Adipocyte (in vitro differentiated cells): Measurements from ENCODE around the gene RB1.

Experiments
- DNase-seq: peaks from one replicate; pipeline ENCODE4 v3.0.0-alpha.2; 2015; ENCODE audit warnings: low read depth
- H3K27me3 ChIP-seq: replicated peaks from 2 replicates; pipeline ENCODE4 v1.7.0; 2013; ENCODE audit warnings: mild to moderate bottlenecking, low read length, moderate library complexity; ENCODE audit not compliant: control insufficient read depth, insufficient read depth
- H3K36me3 ChIP-seq: 2 replicates; pipeline ENCODE4 v1.7.0; 2013; ENCODE audit warnings: low read length, mild to moderate bottlenecking, moderate library complexity; ENCODE audit not compliant: control insufficient read depth, insufficient read depth, severe bottlenecking
- H3K4me1 ChIP-seq: 2 replicates; pipeline ENCODE4 v1.7.0; 2013; ENCODE audit warnings: mild to moderate bottlenecking, low read length, moderate library complexity; ENCODE audit not compliant: control insufficient read depth, insufficient read depth
- H3K4me3 ChIP-seq: 2 replicates; pipeline ENCODE4 v1.7.0; 2013; ENCODE audit warnings: mild to moderate bottlenecking, low read length, moderate library complexity
- H3K9ac ChIP-seq: 2 replicates; pipeline ENCODE4 v1.7.0; 2013; ENCODE audit warnings: mild to moderate bottlenecking, low read length, moderate library complexity
- H3K9me3 ChIP-seq: 2 replicates; pipeline ENCODE4 v1.7.0; 2013; ENCODE audit warnings: mild to moderate bottlenecking, low read length, moderate library complexity; ENCODE audit not compliant: control insufficient read depth

Gene RB1

GRCh38 chr13:48297131-48297786 is 6.3 kb upstream of the RB1 start:
- peaks cover under 1% of the 10 kb centered on the region for H3K4me1 ChIP-seq
- no peak for DNase-seq
- no peaks in the 10 kb centered on the region for H3K9me3 ChIP-seq
- H3K9ac ChIP-seq, result no peak overlapping the region
- H3K27me3 ChIP-seq, result no peaks in the 10 kb centered on the region
- H3K4me3 ChIP-seq, result no peak overlapping the region
- H3K36me3 ChIP-seq, result no peaks in the 10 kb centered on the region

GRCh38 chr13:48299591-48299990 is 4.0 kb upstream of the RB1 start:
- Histone ChIP-seq H3K9ac (no peak overlapping the region), H3K4me1 (peaks cover 6% of the 10 kb centered on the region), H3K27me3 (no peaks in the 10 kb centered on the region), H3K9me3 (no peaks in the 10 kb centered on the region), H3K36me3 (no peaks in the 10 kb centered on the region), H3K4me3 (no peak overlapping the region)
- no peak for DNase-seq

- Histone ChIP-seq H3K4me1 (peaks cover 18% of the 10 kb centered on the region), H3K9me3 (no peaks in the 10 kb centered on the region), H3K4me3 (peak overlapping the region; percentile 96), H3K27me3 (no peaks in the 10 kb centered on the region), H3K36me3 (peaks cover 1% of the 10 kb centered on the region), H3K9ac (peak overlapping the region; percentile 98)
- no peak for DNase-seq
These were observed 636 bp upstream of the RB1 start for GRCh38 chr13:48302871-48303358.

GRCh38 chr13:48304143-48304876 is 759 bp downstream of the RB1 start:
- H3K27me3 ChIP-seq, result no peaks in the 10 kb centered on the region
- H3K36me3 ChIP-seq, result peaks cover 3% of the 10 kb centered on the region
- peaks cover 18% of the 10 kb centered on the region for H3K4me1 ChIP-seq
- H3K9me3 ChIP-seq, result no peaks in the 10 kb centered on the region
- H3K4me3 ChIP-seq, result peak overlapping the region; percentile 96
- peak; percentile 78 for DNase-seq
- H3K9ac ChIP-seq, result peak overlapping the region; percentile 98

GRCh38 chr13:48311223-48311622 is 7.7 kb downstream of the RB1 start:
- peaks cover 8% of the 10 kb centered on the region for H3K36me3 ChIP-seq
- H3K4me1 ChIP-seq, result no peaks in the 10 kb centered on the region
- DNase-seq, result no peak
- no peak overlapping the region for H3K9ac ChIP-seq
- no peaks in the 10 kb centered on the region for H3K9me3 ChIP-seq
- H3K27me3 ChIP-seq, result no peaks in the 10 kb centered on the region
- H3K4me3 ChIP-seq, result no peak overlapping the region

GRCh38 chr13:48315969-48316650 is 12.6 kb downstream of the RB1 start:
- Histone ChIP-seq H3K27me3 (no peaks in the 10 kb centered on the region), H3K4me3 (no peak overlapping the region), H3K4me1 (no peaks in the 10 kb centered on the region), H3K36me3 (peaks cover 6% of the 10 kb centered on the region), H3K9me3 (no peaks in the 10 kb centered on the region), H3K9ac (no peak overlapping the region)
- no peak for DNase-seq

- H3K27me3 ChIP-seq, result no peaks in the 10 kb centered on the region
- no peak for DNase-seq
- H3K9me3 ChIP-seq, result peaks cover 3% of the 10 kb centered on the region
- H3K9ac ChIP-seq, result no peak overlapping the region
- peaks cover 5% of the 10 kb centered on the region for H3K36me3 ChIP-seq
- no peaks in the 10 kb centered on the region for H3K4me1 ChIP-seq
- H3K4me3 ChIP-seq, result no peak overlapping the region
These were observed 13.4 kb downstream of the RB1 start for GRCh38 chr13:48316826-48317510.

- Histone ChIP-seq H3K4me3 (peak overlapping the region; percentile 63), H3K9me3 (peaks cover 10% of the 10 kb centered on the region), H3K4me1 (no peaks in the 10 kb centered on the region), H3K9ac (no peak overlapping the region), H3K27me3 (no peaks in the 10 kb centered on the region), H3K36me3 (peaks cover 4% of the 10 kb centered on the region)
- DNase-seq, result no peak
These were observed 14.2 kb downstream of the RB1 start for GRCh38 chr13:48317511-48318376.

- H3K27me3 ChIP-seq, result no peaks in the 10 kb centered on the region
- no peaks in the 10 kb centered on the region for H3K4me1 ChIP-seq
- no peak overlapping the region for H3K9ac ChIP-seq
- H3K9me3 ChIP-seq, result peaks cover 10% of the 10 kb centered on the region
- no peak for DNase-seq
- peaks cover 4% of the 10 kb centered on the region for H3K36me3 ChIP-seq
- peak overlapping the region; percentile 63 for H3K4me3 ChIP-seq
These were observed 14.8 kb downstream of the RB1 start for GRCh38 chr13:48318377-48318811.

- Histone ChIP-seq H3K9ac (no peak overlapping the region), H3K4me3 (peak overlapping the region; percentile 63), H3K4me1 (no peaks in the 10 kb centered on the region), H3K36me3 (peaks cover 4% of the 10 kb centered on the region), H3K27me3 (no peaks in the 10 kb centered on the region), H3K9me3 (peaks cover 10% of the 10 kb centered on the region)
- no peak for DNase-seq
These were observed 15.4 kb downstream of the RB1 start for GRCh38 chr13:48318821-48319511.
